Lower leg skin (tissue), 3 donors: ENCODE results near the gene ST3GAL6.

Experiments
- POLR2A ChIP-seq, 2 donors: fragments of 450-650 bp; IDR thresholded peaks; one replicate each; pipeline ENCODE4 v1.6.1; 2016 to 2017; ENCODE audit warnings: antibody characterized with exemption in 2 of 2, mild to moderate bottlenecking in 1 of 2, moderate library complexity in 1 of 2
- TF ChIP-seq, protein P1 (sequence below), 3 donors: fragments of 450-650 bp; IDR thresholded peaks; one replicate each; pipeline ENCODE4 v1.5.1; 2016; ENCODE audit warnings: antibody characterized with exemption in 3 of 3, mild to moderate bottlenecking in 3 of 3, moderate library complexity in 2 of 3

- no peak for TF ChIP-seq POLR2A (IDR thresholded peaks at IDR 0.05)
- TF ChIP-seq, protein P1, sequence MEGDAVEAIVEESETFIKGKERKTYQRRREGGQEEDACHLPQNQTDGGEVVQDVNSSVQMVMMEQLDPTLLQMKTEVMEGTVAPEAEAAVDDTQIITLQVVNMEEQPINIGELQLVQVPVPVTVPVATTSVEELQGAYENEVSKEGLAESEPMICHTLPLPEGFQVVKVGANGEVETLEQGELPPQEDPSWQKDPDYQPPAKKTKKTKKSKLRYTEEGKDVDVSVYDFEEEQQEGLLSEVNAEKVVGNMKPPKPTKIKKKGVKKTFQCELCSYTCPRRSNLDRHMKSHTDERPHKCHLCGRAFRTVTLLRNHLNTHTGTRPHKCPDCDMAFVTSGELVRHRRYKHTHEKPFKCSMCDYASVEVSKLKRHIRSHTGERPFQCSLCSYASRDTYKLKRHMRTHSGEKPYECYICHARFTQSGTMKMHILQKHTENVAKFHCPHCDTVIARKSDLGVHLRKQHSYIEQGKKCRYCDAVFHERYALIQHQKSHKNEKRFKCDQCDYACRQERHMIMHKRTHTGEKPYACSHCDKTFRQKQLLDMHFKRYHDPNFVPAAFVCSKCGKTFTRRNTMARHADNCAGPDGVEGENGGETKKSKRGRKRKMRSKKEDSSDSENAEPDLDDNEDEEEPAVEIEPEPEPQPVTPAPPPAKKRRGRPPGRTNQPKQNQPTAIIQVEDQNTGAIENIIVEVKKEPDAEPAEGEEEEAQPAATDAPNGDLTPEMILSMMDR (IDR thresholded peaks at IDR 0.05) = no peak
Measured at GRCh38 chr3:98812851-98813374, 49.8 kb downstream of the ST3GAL6 start.
